Stomach (tissue), 9 donors: ENCODE measurements around the gene CLN3. TPM values are rescaled to one million over a fixed set of nuclear protein-coding genes. Genes with fewer than 3 reads are reported as not detected.

Experiments used
- DNase-seq, 2 donors: peaks; one replicate each; pipeline versions ENCODE4 v3.0.0 to v3.0.0-alpha.2; 2013 to 2019
- H3K27ac ChIP-seq, 5 donors: fragments of 200-600 bp in 4 of 5; sonication (generic) in 4 of 5; one replicate each; pipeline ENCODE4 v1.5.1; 2013 to 2019; ENCODE audit warnings: mild to moderate bottlenecking in 1 of 5, moderate library complexity in 1 of 5
- H3K27me3 ChIP-seq, 3 donors: fragments of 200-600 bp; sonication (generic); one replicate each; pipeline ENCODE4 v1.5.1; 2017 to 2019; ENCODE audit warnings: mixed run types in 1 of 3
- H3K36me3 ChIP-seq, 4 donors: fragments of 200-600 bp; sonication (generic); 1 replicate in 3 of 4; 2 replicates in 1 of 4; pipeline ENCODE4 v1.5.1; 2016 to 2019
- H3K4me1 ChIP-seq, 4 donors: fragments of 200-600 bp; sonication (generic); one replicate each; pipeline ENCODE4 v1.5.1; 2016 to 2019
- H3K4me3 ChIP-seq, 4 donors: fragments of 200-600 bp; sonication (generic) in 3 of 4; one replicate each; pipeline ENCODE4 v1.5.1; 2016 to 2019; ENCODE audit warnings: mild to moderate bottlenecking in 1 of 4
- H3K9me3 ChIP-seq, 4 donors: fragments of 200-600 bp; sonication (generic); one replicate each; pipeline ENCODE4 v1.5.1; 2016 to 2019
- CTCF ChIP-seq, 7 experiments: fragments of 450-650 bp in 4 of 7; fragments of 200-600 bp in 3 of 7; sonication (generic) in 3 of 7; IDR thresholded peaks; one replicate each; pipeline ENCODE4 v1.5.1; 2016 to 2019; ENCODE audit warnings: antibody characterized with exemption in 7 of 7, control low read depth in 2 of 7, mild to moderate bottlenecking in 1 of 7
- EP300 ChIP-seq: sonication (generic); formaldehyde crosslinking; IDR thresholded peaks from one replicate; pipeline ENCODE4 v1.6.1; 2017; ENCODE audit warnings: antibody characterized with exemption
- POLR2A ChIP-seq, 4 donors: fragments of 450-650 bp; IDR thresholded peaks; one replicate each; pipeline ENCODE4 v1.6.1; 2016; ENCODE audit warnings: antibody characterized with exemption in 4 of 4, control low read depth in 2 of 4, mild to moderate bottlenecking in 1 of 4, moderate library complexity in 1 of 4
- POLR2AphosphoS5 ChIP-seq, 3 donors: sonication (generic); formaldehyde crosslinking; IDR thresholded peaks; one replicate each; pipeline ENCODE4 v1.6.1; 2016; ENCODE audit warnings: antibody characterized with exemption in 3 of 3
- WGBS, 5 donors: extraction: QIAGEN DNeasy Blood & Tissue Kit in 3 of 5; methylation state at CpG; one replicate each; pipeline versions ENCODE4 v1.1.5 to v1.1.7; 2013 to 2018; 5-methylcytosine and 5-hydroxymethylcytosine counted together
- intact Hi-C: fragments of 100-400 bp; cut with DNase I; formaldehyde crosslinking; loops from one replicate; pipeline ENCODE4 v1.15.1; 2023; ENCODE audit warnings: low total_unique reads
- polyA plus RNA-seq, 3 donors: library from polyadenylated mRNA; stranded (reverse); fragments of 200-250 nt; gene quantifications; one replicate each; pipeline ENCODE4 v1.2.3, GENCODE V29; 2013
- total RNA-seq, 5 donors: library from RNA; depleted of rRNA; stranded (reverse); fragments of >200 nt; gene quantifications; one replicate each; pipeline versions ENCODE4 v1.1.0 to v1.2.3, GENCODE V29; 2014 to 2016
- donor health status: healthy with polysubstance abuse.
- donor health status: Bipolar disorder and iron deficiency.
- donor health status: healthy.

Gene CLN3
- total and polyA plus RNA-seq, 8 donors, result 6.6 to 55.6 (median 21.4) TPM

GRCh38 chr16:28537964-28538732 lies 46.3 kb upstream of the CLN3 start:
- Histone ChIP-seq H3K27ac (peak overlapping the region; percentile 85 to 95 (median 92)), H3K4me1 (peaks cover 26 to 81% (median 59%) of the 10 kb centered on the region in 4 donors), H3K9me3 (no peaks in the 10 kb centered on the region), H3K4me3 (peak overlapping the region; percentile 45 to 71 (median 52)), H3K27me3 (no peaks in the 10 kb centered on the region), H3K36me3 (peaks cover 0 to 34% (median 13%) of the 10 kb centered on the region in 4 donors)
- TF ChIP-seq EP300, result no peak
- no peak for TF ChIP-seq POLR2AphosphoS5 (IDR thresholded peaks at IDR 0.05)
- no peak for TF ChIP-seq POLR2A (IDR thresholded peaks at IDR 0.05)
- no peak for TF ChIP-seq CTCF (IDR thresholded peaks at IDR 0.05)
- peak in 1 of 2 donors; percentile 30 for DNase-seq
- intact Hi-C loops, result no loop called here
- WGBS, 5 donors, result 47 to 81% (median 61%) methylated on average over 13 of the region's 13 CpGs

- 35 to 66% (median 61%) methylated on average over 6 of the region's 6 CpGs for WGBS, 5 donors
- no peak for TF ChIP-seq CTCF (IDR thresholded peaks at IDR 0.05)
- TF ChIP-seq EP300, result no peak
- no peak for TF ChIP-seq POLR2A (IDR thresholded peaks at IDR 0.05)
- TF ChIP-seq POLR2AphosphoS5 (IDR thresholded peaks at IDR 0.05), result no peak
- Histone ChIP-seq H3K27ac (peak overlapping the region; percentile 22 to 95 (median 92)), H3K4me1 (peaks cover 37 to 85% (median 60%) of the 10 kb centered on the region in 4 donors), H3K9me3 (no peaks in the 10 kb centered on the region), H3K4me3 (peak overlapping the region; percentile 45 to 71 (median 52)), H3K27me3 (no peaks in the 10 kb centered on the region), H3K36me3 (peaks cover 0 to 34% (median 13%) of the 10 kb centered on the region in 4 donors)
- intact Hi-C loops, result no loop called here
- no peak for DNase-seq
Measured at GRCh38 chr16:28537076-28537475, 45.2 kb upstream of the CLN3 start.

DNA sequence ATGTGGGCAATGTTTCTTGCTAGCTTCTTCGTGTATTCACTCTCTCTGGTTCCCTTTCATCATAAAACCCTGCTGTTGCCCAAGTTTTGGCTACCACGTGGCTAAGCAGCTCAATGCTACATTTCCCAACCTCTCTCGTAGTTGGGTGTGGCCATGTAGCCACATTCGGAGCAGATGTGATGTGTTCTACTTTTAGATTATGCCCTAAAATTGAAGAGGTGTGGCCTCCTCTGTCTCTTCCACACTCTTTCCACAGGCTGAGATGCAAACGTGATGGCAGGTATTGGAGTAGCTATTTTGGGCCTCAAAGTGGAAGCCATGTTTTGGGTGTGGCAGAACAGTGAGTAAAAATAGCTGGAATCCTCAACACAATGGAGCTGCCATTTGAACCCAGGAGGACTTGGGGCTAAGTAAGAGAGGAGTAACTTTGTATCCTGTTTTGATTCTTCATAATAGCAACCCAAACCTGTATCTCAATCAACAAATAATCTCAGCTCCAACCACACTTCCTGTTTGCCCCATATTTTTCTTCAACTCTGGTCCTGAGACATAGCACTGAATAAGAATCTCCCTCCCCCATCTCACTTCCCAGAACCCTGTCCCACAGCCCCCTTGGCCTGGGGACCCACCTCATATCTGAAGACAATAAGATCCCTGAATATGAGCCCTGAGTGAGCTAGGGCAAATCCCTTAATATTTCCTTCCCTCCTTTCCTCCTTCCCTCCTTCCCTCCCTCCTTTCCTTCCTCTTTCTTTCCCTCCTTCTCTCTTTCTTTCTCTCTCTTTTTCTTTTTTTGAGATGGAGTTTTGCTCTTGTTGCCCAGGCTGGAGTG lies 42.9 kb upstream of the CLN3 start:
- WGBS, 5 donors, result 52 to 77% (median 71%) methylated on average over 5 of the region's 5 CpGs
- Histone ChIP-seq H3K9me3 (no peaks in the 10 kb centered on the region), H3K4me3 (no peak overlapping the region), H3K36me3 (peaks cover 0 to 34% (median 13%) of the 10 kb centered on the region in 4 donors), H3K27ac (peak overlapping the region in 4 of 5 donors; percentile 25 to 93 (median 76)), H3K27me3 (no peaks in the 10 kb centered on the region), H3K4me1 (peaks cover 39 to 80% (median 58%) of the 10 kb centered on the region in 4 donors)
- intact Hi-C loops, result no loop called here
- TF ChIP-seq EP300 (no peak), POLR2AphosphoS5 (IDR thresholded peaks at IDR 0.05) (peak; percentile 17 to 40 (median 24))
- peak in 1 of 2 donors; percentile 47 for DNase-seq

- intact Hi-C loops, result no loop called here
- no peak for DNase-seq
- peaks cover 0 to 34% (median 13%) of the 10 kb centered on the region in 4 donors for H3K36me3 ChIP-seq
- peaks cover 32 to 74% (median 52%) of the 10 kb centered on the region in 4 donors for H3K4me1 ChIP-seq
- WGBS, 5 donors, result 68 to 84% (median 74%) methylated on average over 5 of the region's 5 CpGs
- H3K27ac ChIP-seq, result peak overlapping the region; percentile 71 to 93 (median 78)
- H3K9me3 ChIP-seq, result no peaks in the 10 kb centered on the region
- H3K27me3 ChIP-seq, result no peaks in the 10 kb centered on the region
- H3K4me3 ChIP-seq, result no peak overlapping the region
- TF ChIP-seq CTCF (IDR thresholded peaks at IDR 0.05) (no peak), POLR2A (IDR thresholded peaks at IDR 0.05) (no peak), POLR2AphosphoS5 (IDR thresholded peaks at IDR 0.05) (no peak), EP300 (no peak)
Measured at GRCh38 chr16:28532940-28533647, 41.2 kb upstream of the CLN3 start.
